AG20443 (cell line): Measurements from ENCODE around the gene ZNRF1.

ENCODE experiments used
- DNase-seq: peaks from one replicate; pipeline ENCODE4 v3.0.0; 2012; ENCODE audit warnings: low spot score, mixed read lengths

Gene ZNRF1

GRCh38 chr16:75062135-75062975, 63.5 kb downstream of the ZNRF1 start:
- no peak for DNase-seq

GRCh38 chr16:75062976-75063346, 64.1 kb downstream of the ZNRF1 start:
- DNase-seq: no peak

- DNase-seq: no peak
These were observed 64.8 kb downstream of the ZNRF1 start for GRCh38 chr16:75063549-75064088.

GRCh38 chr16:75064403-75065148, 65.8 kb downstream of the ZNRF1 start:
- DNase-seq: no peak

GRCh38 chr16:75065149-75065505, 66.3 kb downstream of the ZNRF1 start:
- no peak for DNase-seq

GRCh38 chr16:75065521-75066149, 66.8 kb downstream of the ZNRF1 start:
- no peak for DNase-seq

GRCh38 chr16:75066861-75067447, 68.1 kb downstream of the ZNRF1 start:
- no peak for DNase-seq

- DNase-seq: no peak
These were observed 69.5 kb downstream of the ZNRF1 start for GRCh38 chr16:75068085-75069031.

GRCh38 chr16:75070012-75070841, 71.4 kb downstream of the ZNRF1 start:
- DNase-seq: peak; percentile 39

- DNase-seq: no peak
These were observed 72.8 kb downstream of the ZNRF1 start for GRCh38 chr16:75071621-75072020.

- DNase-seq: no peak
These were observed 73.6 kb downstream of the ZNRF1 start for GRCh38 chr16:75072239-75072947.

- DNase-seq: no peak
These were observed 74.9 kb downstream of the ZNRF1 start for GRCh38 chr16:75073545-75074303.

GRCh38 chr16:75074304-75074793, 75.5 kb downstream of the ZNRF1 start:
- no peak for DNase-seq

- no peak for DNase-seq
These were observed 76.3 kb downstream of the ZNRF1 start for GRCh38 chr16:75074920-75075687.

GRCh38 chr16:75075688-75076268, 77.0 kb downstream of the ZNRF1 start:
- DNase-seq: no peak

- DNase-seq: no peak
These were observed 80.1 kb downstream of the ZNRF1 start for GRCh38 chr16:75078886-75079285.

GRCh38 chr16:75079346-75079926, 80.6 kb downstream of the ZNRF1 start:
- no peak for DNase-seq
